ENCODE results near the gene ITGB8.

ITGB8 gene

GRCh38 chr7:20435305-20435704, 104.6 kb downstream of the ITGB8 start:
- no peak for DNase-seq

- no peak for DNase-seq
Measured at GRCh38 chr7:20438248-20438647, 107.5 kb downstream of the ITGB8 start.

GRCh38 chr7:20438694-20439376, 108.1 kb downstream of the ITGB8 start:
- DNase-seq: no peak

- DNase-seq: peak; percentile 82
Measured at GRCh38 chr7:20439416-20440185, 108.9 kb downstream of the ITGB8 start.

- peak; percentile 55 for DNase-seq
Measured at GRCh38 chr7:20440472-20441105, 109.9 kb downstream of the ITGB8 start.

GRCh38 chr7:20441346-20441745, 110.6 kb downstream of the ITGB8 start:
- no peak for DNase-seq

GRCh38 chr7:20441991-20442441, 111.3 kb downstream of the ITGB8 start:
- DNase-seq: no peak

- no peak for DNase-seq
Measured at GRCh38 chr7:20442951-20443350, 112.3 kb downstream of the ITGB8 start.

- DNase-seq: no peak
Measured at GRCh38 chr7:20444030-20444800, 113.5 kb downstream of the ITGB8 start.

GRCh38 chr7:20447021-20447650, 116.4 kb downstream of the ITGB8 start:
- no peak for DNase-seq

- no peak for DNase-seq
Measured at GRCh38 chr7:20449176-20449575, 118.5 kb downstream of the ITGB8 start.

- DNase-seq: no peak
Measured at GRCh38 chr7:20450536-20450935, 119.8 kb downstream of the ITGB8 start.

- DNase-seq: no peak
Measured at GRCh38 chr7:20454202-20454601, 123.5 kb downstream of the ITGB8 start.

- DNase-seq: no peak
Measured at GRCh38 chr7:20456701-20457100, 126.0 kb downstream of the ITGB8 start.

GRCh38 chr7:20458521-20458920, 127.8 kb downstream of the ITGB8 start:
- no peak for DNase-seq

- DNase-seq: no peak
Measured at GRCh38 chr7:20459419-20459818, 128.7 kb downstream of the ITGB8 start.

- DNase-seq: no peak
Measured at GRCh38 chr7:20464891-20465290, 134.2 kb downstream of the ITGB8 start.

Data from hematopoietic multipotent progenitor cell treated with erythropoietin and hydrocortisone succinate and interleukin-3 and kit ligand, for 8 days (in vitro differentiated cells).